Activated CD8-positive, alpha-beta memory T cell treated with anti-CD3 and anti-CD28 coated beads, Interleukin-2, amount 10 ng/mL, durations not matched to agents 7 days and 5 days (primary cell): ENCODE results near the gene TLCD1. TPM values are rescaled to one million over a fixed set of nuclear protein-coding genes. Genes with fewer than 3 reads are reported as not detected.

ENCODE experiments used
- ATAC-seq: fragments of 150-1000 bp; cut with Tn5 transposase; one replicate; pipeline ENCODE4 v1.10.0; 2021; ENCODE audit warnings: moderate library complexity
- CTCF ChIA-PET: fragments of 350-600 bp; sonication (Branson Sonifier 250); formaldehyde crosslinking; loops from one replicate; lab custom pipeline; 2021; ENCODE audit warnings: antibody characterized with exemption; lab: Charles Lee
- DNase-seq: peaks from one replicate; pipeline ENCODE4 v3.0.0-alpha.2; 2020
- H3K27ac Mint-ChIP-seq: one replicate; pipeline ENCODE4 v1.8.0; 2021; ENCODE audit warnings: mild to moderate bottlenecking, mixed read lengths
- H3K27me3 Mint-ChIP-seq: one replicate; pipeline ENCODE4 v1.8.0; 2021; ENCODE audit warnings: mixed read lengths
- H3K36me3 Mint-ChIP-seq: one replicate; pipeline ENCODE4 v1.8.0; 2021; ENCODE audit warnings: mild to moderate bottlenecking, mixed read lengths
- H3K4me1 Mint-ChIP-seq: one replicate; pipeline ENCODE4 v1.8.0; 2021; ENCODE audit warnings: mixed read lengths
- H3K4me3 Mint-ChIP-seq: one replicate; pipeline ENCODE4 v1.8.0; 2021; ENCODE audit warnings: mild to moderate bottlenecking, moderate library complexity, mixed read lengths
- H3K9me3 Mint-ChIP-seq: one replicate; pipeline ENCODE4 v1.8.0; 2022; ENCODE audit warnings: low read depth, mixed read lengths
- total RNA-seq, 2 experiments: library from RNA; stranded (reverse); gene quantifications; one replicate each; pipeline ENCODE4 v1.2.3, GENCODE V29; 2021

The TLCD1 gene
- total RNA-seq, 2 experiments from 2014 or later, result 3.2 to 5.6 TPM

DNA sequence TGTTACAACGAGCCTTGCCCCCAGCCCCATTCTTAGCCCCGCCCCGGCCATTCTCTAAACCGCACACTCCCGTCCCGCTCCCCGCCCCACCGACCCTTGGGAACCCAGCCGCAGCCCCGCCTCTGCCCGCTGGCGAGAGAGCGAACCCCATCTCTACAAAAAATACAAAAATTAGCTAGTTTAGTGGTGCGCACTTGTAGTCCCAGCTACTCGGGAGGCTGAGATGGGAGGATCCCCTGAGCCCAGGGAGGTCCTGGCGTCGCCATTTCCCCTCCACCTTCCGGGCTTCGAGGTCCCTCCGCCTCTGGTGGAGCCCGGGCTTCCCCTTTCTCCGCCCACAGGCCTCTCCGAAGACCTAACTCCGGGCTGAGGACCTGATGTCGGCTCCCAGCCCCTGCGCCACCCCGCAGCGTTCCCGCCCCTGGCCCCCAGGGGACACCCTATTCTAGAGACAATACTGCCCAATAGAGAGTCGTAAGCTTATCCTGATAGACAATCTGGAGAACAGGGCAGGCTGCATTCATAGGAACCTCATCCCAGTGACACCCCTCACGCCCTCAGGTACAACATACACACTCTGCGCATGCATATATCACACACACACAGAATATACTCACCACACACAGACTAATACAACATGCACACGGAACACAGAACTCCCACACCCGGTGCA, 13.9 kb downstream of the TLCD1 start:
- Mint-ChIP-seq H3K27me3 (peaks cover 27% of the 10 kb centered on the region), H3K4me1 (peaks cover 17% of the 10 kb centered on the region), H3K9me3 (no peaks in the 10 kb centered on the region), H3K4me3 (peak overlapping the region; percentile 81), H3K27ac (peak overlapping the region; percentile 93), H3K36me3 (peaks cover 3% of the 10 kb centered on the region)
- peak; percentile 79 for DNase-seq
- CTCF ChIA-PET, result interaction anchor here (1.0 to 5.3 kb wide), 7 partner anchors 13 to 68 kb away, joined by 3 to 52 read pairs (median 12); partner anchors contain the start of genes BLTP2, NEK8 and TLCD1
- peak; percentile 35 for ATAC-seq

DNA sequence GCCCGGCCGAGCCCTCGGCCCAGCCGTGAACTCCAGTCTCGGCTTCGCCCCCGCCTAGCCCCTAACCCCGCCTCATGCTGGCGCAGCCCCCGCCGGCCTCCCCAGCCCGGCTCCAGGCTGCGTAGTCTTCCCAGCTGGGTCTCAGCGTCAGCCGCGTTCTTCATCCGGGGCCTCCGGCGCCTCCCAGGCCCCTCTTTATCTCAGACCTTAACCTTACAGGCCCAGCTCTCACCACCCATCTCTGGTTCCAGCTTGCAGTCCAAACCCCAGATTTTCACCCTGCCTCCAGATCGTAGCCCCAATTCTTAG, 14.4 kb downstream of the TLCD1 start, which contains the start of gene PROCA1:
Gene PROCA1, minus strand, starts transcription at position 166 of the 309 bp plus-strand sequence. CDS start 228 bp downstream, outside the sequence.
- no peaks in the 10 kb centered on the region for H3K9me3 Mint-ChIP-seq
- H3K27ac Mint-ChIP-seq, result peak within 1 kb of the TSS; percentile 93
- peaks cover 3% of the 10 kb centered on the region for H3K36me3 Mint-ChIP-seq
- peaks cover 24% of the 10 kb centered on the region for H3K27me3 Mint-ChIP-seq
- peaks cover 17% of the 10 kb centered on the region for H3K4me1 Mint-ChIP-seq
- DNase-seq (peak; percentile 68), ATAC-seq (peak; percentile 49)
- peak within 1 kb of the TSS; percentile 81 for H3K4me3 Mint-ChIP-seq
- CTCF ChIA-PET, result interaction anchor here (0.8 to 5.3 kb wide), 11 partner anchors 8 to 67 kb away, joined by 3 to 52 read pairs (median 9); partner anchors contain the start of genes BLTP2, NEK8, RPL23A and SDF2

DNA sequence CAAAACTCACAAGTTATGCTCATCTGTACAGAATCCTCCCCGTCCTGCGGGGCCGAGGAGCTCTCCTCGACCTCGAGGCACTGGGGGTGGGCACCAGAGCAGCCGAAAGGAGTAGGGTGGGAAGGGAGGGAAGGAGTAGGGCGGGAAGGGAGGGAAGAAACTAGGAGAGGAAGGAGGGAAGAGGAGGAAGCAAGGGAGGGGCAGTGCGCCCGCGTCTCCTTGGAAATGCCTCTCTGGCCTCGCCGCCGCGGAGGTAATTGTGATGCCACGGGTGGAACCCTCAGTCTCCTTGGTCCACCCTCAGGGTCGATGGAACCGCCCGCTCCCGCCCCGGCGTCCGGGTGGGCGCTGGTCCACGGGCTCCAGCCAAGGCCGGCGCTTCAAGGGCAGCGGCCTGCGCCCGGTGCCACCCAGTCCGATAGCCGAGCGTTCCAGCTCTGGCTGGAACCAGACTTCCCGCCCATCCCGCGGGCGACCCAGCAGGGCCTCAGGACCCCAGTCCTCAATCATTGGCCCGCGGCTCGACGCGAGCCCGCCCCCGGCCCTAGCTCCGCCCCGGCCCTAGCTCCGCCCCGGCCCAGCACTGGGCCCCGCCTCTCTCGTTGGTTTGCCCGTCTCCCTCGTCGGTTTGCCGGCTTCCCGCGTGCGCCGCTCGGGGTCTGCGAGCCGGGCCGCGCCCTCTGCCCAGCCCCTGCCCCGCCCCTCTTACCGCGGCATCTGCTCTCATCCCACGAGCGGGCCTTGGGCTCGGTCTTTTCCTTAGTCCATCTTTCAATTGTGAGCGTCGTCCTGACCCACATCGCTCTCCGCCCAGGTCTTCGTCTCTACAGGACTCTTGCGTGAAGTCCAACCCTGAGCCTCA, 14.9 kb downstream of the TLCD1 start:
- DNase-seq, result peak; percentile 92
- peak overlapping the region; percentile 81 for H3K4me3 Mint-ChIP-seq
- peaks cover 17% of the 10 kb centered on the region for H3K4me1 Mint-ChIP-seq
- no peaks in the 10 kb centered on the region for H3K9me3 Mint-ChIP-seq
- peaks cover 3% of the 10 kb centered on the region for H3K36me3 Mint-ChIP-seq
- peak overlapping the region; percentile 93 for H3K27ac Mint-ChIP-seq
- peaks cover 19% of the 10 kb centered on the region for H3K27me3 Mint-ChIP-seq
- ATAC-seq, result peak; percentile 93
- CTCF ChIA-PET, result interaction anchor here (0.7 to 5.3 kb wide), 16 partner anchors 9 to 215 kb away, joined by 3 to 52 read pairs (median 6); partner anchors contain the start of genes BLTP2, NEK8, RPL23A and SDF2

DNA sequence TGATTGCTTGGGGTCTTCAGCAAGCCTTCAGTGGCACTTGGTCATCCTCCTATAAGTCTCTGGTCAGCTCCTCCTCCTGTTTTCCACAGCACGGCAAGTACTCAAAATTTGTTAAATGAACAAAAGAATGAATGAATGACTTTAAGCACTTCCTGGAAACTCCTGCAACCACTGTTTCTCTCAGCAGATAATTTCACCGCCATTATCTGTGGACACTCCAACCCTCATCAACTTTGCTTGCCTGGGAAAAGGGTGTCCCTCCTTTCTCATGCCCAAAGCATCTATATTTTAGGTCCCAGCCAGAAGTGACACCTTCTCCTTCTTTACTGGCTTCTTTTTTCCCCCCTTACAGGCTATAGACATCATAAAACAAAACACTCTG, 18.7 kb downstream of the TLCD1 start:
- Mint-ChIP-seq H3K36me3 (peaks cover 8% of the 10 kb centered on the region), H3K9me3 (no peaks in the 10 kb centered on the region), H3K27ac (no peak overlapping the region), H3K4me1 (peaks cover 11% of the 10 kb centered on the region), H3K4me3 (no peak overlapping the region), H3K27me3 (no peaks in the 10 kb centered on the region)
- no peak for DNase-seq
- ATAC-seq, result no peak
- CTCF ChIA-PET, result interaction anchor here (0.8 kb wide), 1 partner anchor 56 kb away, joined by 3 read pairs; no protein-coding TSS in a partner anchor

DNA sequence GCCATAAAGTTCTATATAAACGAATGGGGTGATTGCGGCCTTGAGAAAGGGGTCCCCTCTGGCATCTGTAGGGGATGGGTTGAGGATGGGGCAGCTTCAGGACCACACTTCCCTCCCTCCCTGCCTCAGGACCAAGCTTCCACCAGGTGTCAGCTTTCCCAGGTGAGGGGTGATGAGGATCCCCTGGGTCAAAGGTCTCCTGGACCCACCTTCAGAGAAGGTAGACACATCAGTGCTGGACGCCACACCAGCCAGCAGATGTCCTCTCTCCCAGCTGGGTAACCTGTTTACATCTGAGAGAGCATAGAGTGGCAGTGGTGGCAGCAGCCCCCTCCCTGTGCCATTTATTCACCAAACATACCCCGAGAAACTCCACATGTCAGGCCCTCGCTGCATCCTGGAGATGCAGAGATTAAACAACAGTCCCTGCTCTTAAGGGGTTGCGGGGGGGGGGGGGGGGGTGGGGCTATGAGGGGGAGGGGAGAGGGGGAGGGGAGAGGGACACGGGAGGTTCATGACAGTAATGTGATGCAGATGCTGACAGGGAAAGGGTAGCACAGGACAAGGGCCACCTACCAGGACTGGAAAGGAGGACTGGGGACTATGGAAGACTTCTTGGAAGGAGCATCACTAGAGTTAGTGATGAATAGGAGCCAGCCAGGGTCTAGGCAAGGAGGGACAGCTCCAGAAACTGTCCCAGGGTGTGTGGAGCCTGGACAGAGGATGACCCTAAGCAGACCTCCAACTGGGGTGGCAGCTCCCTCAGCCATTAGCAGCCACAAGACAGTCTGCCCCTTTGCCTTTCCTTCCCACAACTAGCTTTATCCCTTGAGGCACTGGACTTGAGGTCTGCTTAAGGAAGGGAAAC, 19.3 kb downstream of the TLCD1 start:
- Mint-ChIP-seq H3K36me3 (peaks cover 11% of the 10 kb centered on the region), H3K27me3 (no peaks in the 10 kb centered on the region), H3K9me3 (no peaks in the 10 kb centered on the region), H3K27ac (no peak overlapping the region), H3K4me3 (no peak overlapping the region), H3K4me1 (peaks cover 8% of the 10 kb centered on the region)
- DNase-seq, result no peak
- ATAC-seq, result no peak
- CTCF ChIA-PET, result interaction anchor here (0.8 kb wide), 1 partner anchor 57 kb away, joined by 3 read pairs; no protein-coding TSS in a partner anchor

DNA sequence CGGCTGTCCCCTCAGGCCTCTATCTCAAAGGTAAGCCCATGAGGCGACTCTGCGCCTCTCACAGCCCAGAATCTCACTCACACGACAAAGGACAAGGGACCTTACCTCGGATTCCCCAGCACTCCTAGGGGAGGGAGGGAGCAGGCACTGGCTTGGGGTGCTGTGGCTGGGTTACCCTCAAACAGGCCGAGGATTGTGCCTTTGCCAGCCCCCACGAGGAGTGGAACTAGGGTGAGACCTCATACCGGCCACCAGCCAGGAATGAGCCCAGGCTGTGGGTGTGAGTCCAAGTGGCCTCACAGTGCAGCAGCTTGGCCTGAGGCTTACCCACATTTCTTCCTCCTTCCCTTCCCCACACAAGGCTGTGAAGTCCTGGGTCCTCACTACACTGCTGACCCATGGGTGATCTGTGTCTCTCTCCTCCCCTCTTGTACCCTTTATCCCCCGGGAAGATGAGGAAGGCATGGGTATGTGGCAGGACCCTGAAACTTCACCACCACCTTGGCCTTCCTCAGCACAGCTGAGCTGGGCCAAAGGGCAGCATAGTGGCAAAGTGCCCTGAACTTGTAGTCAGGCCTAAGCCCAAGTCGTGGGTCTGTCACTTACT, 20.2 kb downstream of the TLCD1 start:
- CTCF ChIA-PET, result no interaction called here
- Mint-ChIP-seq H3K27me3 (no peaks in the 10 kb centered on the region), H3K9me3 (no peaks in the 10 kb centered on the region), H3K4me3 (no peak overlapping the region), H3K27ac (no peak overlapping the region), H3K4me1 (peaks cover 5% of the 10 kb centered on the region), H3K36me3 (peaks cover 18% of the 10 kb centered on the region)
- ATAC-seq (no peak), DNase-seq (no peak)

DNA sequence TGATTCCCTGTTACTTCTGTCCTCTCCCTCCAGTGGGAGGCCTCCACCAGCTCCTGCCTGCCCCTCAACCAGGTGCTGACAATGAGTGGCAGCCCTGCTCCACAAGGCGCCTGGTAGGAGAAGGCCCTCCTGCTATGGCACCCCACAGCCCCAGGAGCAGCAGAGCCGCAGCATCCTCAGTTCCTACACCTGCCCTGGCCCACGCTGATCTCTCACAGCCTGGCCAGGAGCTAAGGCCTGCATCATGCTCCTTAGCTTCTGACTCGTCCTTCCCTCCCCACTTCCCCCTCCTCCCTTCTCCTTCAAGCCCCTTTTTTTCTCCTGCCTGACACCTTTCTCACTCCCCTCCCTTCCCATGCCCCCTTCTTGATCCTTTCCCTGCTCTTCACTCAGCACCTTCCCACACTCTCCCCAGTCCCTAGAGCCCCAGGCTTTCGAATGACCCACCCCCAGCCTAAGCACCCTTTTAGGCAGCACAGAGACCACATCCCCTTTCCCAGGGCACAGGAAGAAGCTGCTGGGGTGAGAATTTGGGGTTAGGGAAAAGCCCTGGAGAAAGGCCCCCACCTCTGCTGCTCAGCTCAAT, 20.9 kb downstream of the TLCD1 start:
- CTCF ChIA-PET, result no interaction called here
- Mint-ChIP-seq H3K4me3 (no peak overlapping the region), H3K9me3 (no peaks in the 10 kb centered on the region), H3K36me3 (peaks cover 20% of the 10 kb centered on the region), H3K27me3 (no peaks in the 10 kb centered on the region), H3K4me1 (peaks cover 2% of the 10 kb centered on the region), H3K27ac (no peak overlapping the region)
- DNase-seq (no peak), ATAC-seq (no peak)

DNA sequence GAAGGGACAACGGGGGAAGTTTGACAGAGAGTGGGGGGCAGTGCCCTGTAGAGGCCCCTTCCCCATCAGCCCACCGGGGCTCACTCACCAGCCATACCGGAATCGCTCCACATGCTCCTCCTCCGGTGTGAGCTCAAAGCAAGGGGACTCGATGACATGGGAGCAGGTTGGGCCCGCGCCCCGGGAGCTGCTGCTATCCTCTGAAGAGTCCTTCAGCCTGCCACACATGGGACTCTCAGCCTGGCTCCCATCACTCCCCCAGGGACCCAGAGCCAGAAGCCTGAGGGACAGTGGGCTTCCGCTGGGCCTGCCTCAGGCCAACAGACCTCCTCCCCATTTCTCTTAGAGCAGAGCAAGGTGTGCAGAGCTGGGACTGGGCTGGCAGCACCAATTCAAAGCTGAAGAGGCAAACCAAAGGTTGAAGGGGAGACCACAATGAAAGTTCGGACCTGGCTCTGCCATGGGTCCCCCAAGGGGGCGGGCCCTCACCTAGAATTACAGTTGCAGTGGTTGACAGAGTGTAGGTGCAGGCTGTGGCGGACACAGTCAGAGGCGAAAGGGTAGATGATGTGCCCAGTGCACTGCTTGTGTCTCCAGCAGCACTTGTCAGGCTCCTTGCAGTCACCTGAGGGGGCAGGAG, 21.7 kb downstream of the TLCD1 start:
- no peak overlapping the region for H3K4me3 Mint-ChIP-seq
- CTCF ChIA-PET, result no interaction called here
- H3K27me3 Mint-ChIP-seq, result no peaks in the 10 kb centered on the region
- no peaks in the 10 kb centered on the region for H3K9me3 Mint-ChIP-seq
- ATAC-seq (no peak), DNase-seq (no peak)
- peaks cover 24% of the 10 kb centered on the region for H3K36me3 Mint-ChIP-seq
- H3K27ac Mint-ChIP-seq, result no peak overlapping the region
- no peaks in the 10 kb centered on the region for H3K4me1 Mint-ChIP-seq

DNA sequence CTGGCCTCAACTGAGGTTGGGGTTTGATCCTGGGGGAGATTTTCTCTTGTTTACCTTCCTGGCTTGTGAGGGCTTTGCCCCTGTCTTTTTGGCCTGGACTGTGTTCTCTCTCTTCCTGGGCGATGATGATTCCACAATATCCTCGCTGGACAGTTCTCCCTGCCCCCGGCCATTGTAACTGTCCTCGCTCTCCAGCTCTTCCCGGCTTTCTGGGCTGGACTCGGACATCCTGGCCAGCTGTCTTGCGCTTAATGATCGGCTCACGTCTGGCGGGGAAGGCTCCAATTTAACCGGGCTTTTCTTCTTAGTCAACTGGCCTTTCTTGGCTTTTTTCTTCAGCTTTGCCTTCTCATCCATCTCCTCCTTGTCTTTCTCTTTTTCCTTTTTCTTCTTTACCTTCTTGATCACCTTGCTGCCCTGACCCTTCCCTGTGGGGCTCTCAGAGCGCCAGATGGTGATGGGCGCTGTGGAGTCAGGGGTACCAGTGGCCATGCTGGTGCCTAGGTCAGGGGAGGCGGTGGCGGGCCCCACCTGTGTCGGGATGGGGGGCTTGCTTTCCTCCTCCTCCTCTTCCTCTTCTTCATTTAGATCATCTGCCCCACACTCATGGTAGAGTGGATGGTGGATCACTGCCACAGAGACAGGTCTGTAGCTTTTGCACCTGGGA, 22.3 kb downstream of the TLCD1 start:
- Mint-ChIP-seq H3K27ac (no peak overlapping the region), H3K4me1 (no peaks in the 10 kb centered on the region), H3K4me3 (no peak overlapping the region), H3K36me3 (peaks cover 27% of the 10 kb centered on the region), H3K9me3 (no peaks in the 10 kb centered on the region), H3K27me3 (no peaks in the 10 kb centered on the region)
- ATAC-seq, result no peak
- no peak for DNase-seq
- CTCF ChIA-PET, result no interaction called here

DNA sequence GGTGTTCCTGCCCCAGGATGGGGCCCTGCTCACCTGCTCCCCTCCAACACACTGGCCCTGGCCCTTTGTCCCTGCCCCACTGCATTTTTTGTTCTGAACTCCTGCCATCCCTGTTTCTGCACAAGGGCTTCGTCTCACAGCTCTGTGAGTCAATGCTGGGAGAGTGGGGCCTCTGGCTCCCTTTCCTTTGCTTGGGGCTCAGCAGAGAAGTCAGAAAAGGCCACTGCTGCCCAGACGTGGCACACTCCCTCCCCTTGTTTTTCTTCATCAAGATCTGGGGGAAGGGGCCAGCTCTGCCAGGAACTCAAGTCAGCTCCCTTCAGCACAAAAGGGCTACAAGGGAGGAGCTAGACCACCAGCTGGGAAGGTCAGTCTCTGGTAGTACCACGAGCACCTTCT, 23.3 kb downstream of the TLCD1 start:
- Mint-ChIP-seq H3K4me3 (no peak overlapping the region), H3K36me3 (peaks cover 29% of the 10 kb centered on the region), H3K9me3 (no peaks in the 10 kb centered on the region), H3K27me3 (no peaks in the 10 kb centered on the region), H3K4me1 (no peaks in the 10 kb centered on the region), H3K27ac (no peak overlapping the region)
- DNase-seq, result no peak
- CTCF ChIA-PET, result no interaction called here
- no peak for ATAC-seq

DNA sequence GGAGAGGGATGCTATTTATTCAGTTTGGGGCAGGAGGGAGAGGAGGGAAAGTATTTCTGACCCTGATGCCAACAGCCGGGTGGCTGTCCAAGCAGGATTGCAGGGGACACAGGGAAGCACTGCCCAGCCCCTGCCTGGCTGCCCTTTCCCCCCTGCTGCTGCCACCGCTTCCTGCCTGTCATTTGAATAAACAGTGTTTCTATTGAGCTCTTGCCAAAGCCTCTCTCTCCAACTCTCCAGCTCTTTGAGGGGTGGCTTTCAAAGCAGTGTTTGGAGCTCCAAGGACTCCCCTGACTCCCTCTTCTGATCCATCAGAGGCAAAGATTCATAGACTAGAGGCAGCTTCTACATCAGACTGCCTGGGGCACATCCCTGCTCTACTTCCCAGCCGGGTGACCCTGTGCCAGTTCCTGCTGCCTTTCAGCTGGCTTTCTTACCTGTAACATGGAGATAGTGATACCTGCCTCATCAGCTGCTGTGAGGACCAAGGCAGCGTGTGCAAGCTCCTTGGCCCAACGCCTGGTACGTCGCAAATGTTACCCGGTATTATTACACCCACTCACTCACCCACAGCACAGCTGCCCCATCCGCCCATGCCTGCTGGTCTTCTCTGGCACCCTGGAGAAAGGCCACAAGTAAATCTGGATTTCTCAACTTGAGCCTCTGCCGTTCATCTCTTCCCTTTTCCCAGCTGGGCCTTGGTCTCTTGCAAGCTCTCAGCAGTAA, 23.8 kb downstream of the TLCD1 start:
- Mint-ChIP-seq H3K27me3 (no peaks in the 10 kb centered on the region), H3K36me3 (peaks cover 33% of the 10 kb centered on the region), H3K27ac (no peak overlapping the region), H3K9me3 (no peaks in the 10 kb centered on the region), H3K4me3 (no peak overlapping the region), H3K4me1 (no peaks in the 10 kb centered on the region)
- DNase-seq, result no peak
- ATAC-seq, result no peak
- CTCF ChIA-PET, result interaction anchor here (0.8 kb wide), 1 partner anchor 61 kb away, joined by 3 read pairs; no protein-coding TSS in a partner anchor
